Aorta (tissue), 5 donors: Measurements from ENCODE around the gene STON1. TPM values are rescaled to one million over a fixed set of nuclear protein-coding genes. Genes with fewer than 3 reads are reported as not detected.
"Not testable (repeated sequence)": the region's sequence is repeated elsewhere in the genome, so short reads cannot be mapped to it uniquely, and the experiment has no call there.

Experiments used
- ATAC-seq: fragments of 200-7000 bp; cut with Tn5 transposase; one replicate; pipeline ENCODE4 v1.9.1; 2022; ENCODE audit warnings: moderate library complexity; ENCODE audit not compliant: low FRiP score
- DNase-seq, 2 donors: peaks; one replicate each; pipeline ENCODE4 v3.0.0-alpha.2; 2020
- H3K27ac ChIP-seq, 2 donors: one replicate each; pipeline ENCODE4 v1.5.1; 2013; ENCODE audit warnings: low read length in 2 of 2, mild to moderate bottlenecking in 2 of 2, moderate library complexity in 2 of 2, control low read depth in 1 of 2, inconsistent platforms in 1 of 2, low read depth in 1 of 2
- H3K27me3 ChIP-seq, 2 donors: one replicate each; pipeline ENCODE4 v1.6.1; 2013; ENCODE audit warnings: control low read depth in 1 of 2, low read length in 1 of 2, mild to moderate bottlenecking in 1 of 2, moderate library complexity in 1 of 2; ENCODE audit not compliant: insufficient read depth in 2 of 2, control insufficient read depth in 1 of 2
- H3K36me3 ChIP-seq, 2 donors: one replicate each; pipeline ENCODE4 v1.6.1; 2013; ENCODE audit warnings: control low read depth in 1 of 2, low read length in 1 of 2, mild to moderate bottlenecking in 1 of 2; ENCODE audit not compliant: insufficient read depth in 2 of 2, control insufficient read depth in 1 of 2
- H3K4me1 ChIP-seq, 2 donors: one replicate each; pipeline ENCODE4 v1.6.1; 2013; ENCODE audit warnings: low read length in 2 of 2, control low read depth in 1 of 2, mild to moderate bottlenecking in 1 of 2, moderate library complexity in 1 of 2; ENCODE audit not compliant: insufficient read depth in 2 of 2, control insufficient read depth in 1 of 2
- H3K4me3 ChIP-seq, 2 donors: one replicate each; pipeline ENCODE4 v1.5.1; 2013; ENCODE audit warnings: low read length in 2 of 2, control low read depth in 1 of 2, mild to moderate bottlenecking in 1 of 2
- H3K9me3 ChIP-seq: one replicate; pipeline ENCODE4 v1.6.1; 2013; ENCODE audit warnings: mild to moderate bottlenecking, low read length; ENCODE audit not compliant: control insufficient read depth
- whole genome bisulfite sequencing, 2 donors: extraction: QIAGEN DNeasy Blood & Tissue Kit; methylation state at CpG; one replicate each; pipeline ENCODE4 v1.1.7; 2013; 5-methylcytosine and 5-hydroxymethylcytosine counted together
- intact Hi-C, 2 donors: fragments of 100-400 bp; cut with DNase I; formaldehyde crosslinking; loops; one replicate each; pipeline versions ENCODE4 v1.14.2 to v1.15.0; 2022
- polyA plus RNA-seq, 2 donors: library from polyadenylated mRNA; stranded (reverse); fragments of 200-250 nt; gene quantifications; one replicate each; pipeline ENCODE4 v1.2.3, GENCODE V29; 2013
- total RNA-seq, 2 donors: library from RNA; stranded (reverse); fragmentation: NEBNext Ultra II Directional; extraction: Animal tissue kit (Norgen Biotek cat#: 25700); gene quantifications; one replicate each; pipeline ENCODE4 v1.2.1, GENCODE V29; 2021
- donor health status: healthy with polysubstance abuse.
- donor health status: Bipolar disorder and iron deficiency.
- donor health status: DM: no; HTN: no; CAD: no.
- donor health status: DM: no; HTN: no; CAD: no.
- donor health status: DM: yes; HTN: yes; CAD: no.

The STON1 gene
- total and polyA plus RNA-seq, 4 donors = 12.8 to 28.6 (median 24.9) TPM

- peaks cover 0 to 9% of the 10 kb centered on the region in 2 donors for H3K36me3 ChIP-seq
Measured at GRCh38 chr2:48519593-48519992, 10.4 kb upstream of the STON1 start.

GRCh38 chr2:48524756-48525155 lies 5.2 kb upstream of the STON1 start:
- H3K4me3 ChIP-seq, H3K27ac ChIP-seq, ATAC-seq, H3K4me1 ChIP-seq, H3K27me3 ChIP-seq, H3K9me3 ChIP-seq, DNase-seq, H3K36me3 ChIP-seq: not testable (repeated sequence)
- 80 to 88% methylated on average over 3 of the region's 3 CpGs for WGBS, 2 donors
- intact Hi-C loops = loop anchor here in 1 of 2 donors (5.0 kb wide), 1 partner anchor 42 kb away; no protein-coding TSS in a partner anchor

More at GRCh38 chr2:48519593-48519992, 10.4 kb upstream of the STON1 start:
- no peak for DNase-seq
- 73 to 81% methylated on average over 11 of the region's 11 CpGs for WGBS, 2 donors
- H3K4me3 ChIP-seq = no peak overlapping the region
- no peaks in the 10 kb centered on the region for H3K27me3 ChIP-seq
- H3K27ac ChIP-seq = no peak overlapping the region
- intact Hi-C loops = no loop called here
- no peaks in the 10 kb centered on the region for H3K9me3 ChIP-seq
- H3K4me1 ChIP-seq = no peaks in the 10 kb centered on the region
- ATAC-seq = no peak

DNA sequence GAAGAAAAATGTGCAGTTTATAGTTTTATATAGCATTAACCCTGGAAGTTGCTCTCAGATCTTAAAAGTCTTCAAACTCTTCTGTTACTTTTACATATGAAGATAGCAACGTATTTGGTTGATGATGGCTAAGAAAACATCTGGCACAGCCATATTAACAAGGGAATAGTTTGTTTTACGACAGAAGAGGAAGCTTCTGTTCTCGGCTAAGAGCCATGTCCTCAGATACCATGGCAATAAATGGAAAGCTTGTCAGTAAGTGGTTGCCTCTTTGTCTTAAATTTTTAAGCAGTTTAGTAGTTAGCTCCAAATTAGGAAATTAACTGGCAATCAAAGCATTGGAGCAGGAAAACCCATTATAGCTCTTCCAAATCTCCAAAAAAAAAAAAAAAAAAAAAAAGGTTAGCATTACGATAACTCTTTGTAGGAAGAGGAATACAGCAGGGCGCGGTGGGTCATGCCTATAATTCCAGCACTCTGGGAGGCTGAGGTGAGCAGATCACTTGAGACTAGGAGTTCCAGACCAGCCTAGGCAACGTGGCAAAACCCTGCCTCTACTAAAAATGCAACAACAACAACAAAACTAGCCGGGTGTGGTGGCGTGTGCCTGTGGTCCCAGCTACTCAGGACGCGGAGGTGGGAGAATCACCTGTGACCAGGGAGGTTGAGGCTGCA lies 4.5 kb upstream of the STON1 start:
- DNase-seq = no peak
- H3K4me3 ChIP-seq = no peak overlapping the region
- intact Hi-C loops = loop anchor here in 1 of 2 donors (5.0 kb wide), 1 partner anchor 43 kb away; no protein-coding TSS in a partner anchor
- no peaks in the 10 kb centered on the region for H3K9me3 ChIP-seq
- H3K27me3 ChIP-seq = no peaks in the 10 kb centered on the region
- WGBS, 2 donors = 64% methylated on average over 11 of the region's 11 CpGs
- peak overlapping the region in 1 of 2 donors; percentile 16 for H3K27ac ChIP-seq
- H3K4me1 ChIP-seq = no peaks in the 10 kb centered on the region
- peak; percentile 27 for ATAC-seq
- H3K36me3 ChIP-seq = no peaks in the 10 kb centered on the region

DNA sequence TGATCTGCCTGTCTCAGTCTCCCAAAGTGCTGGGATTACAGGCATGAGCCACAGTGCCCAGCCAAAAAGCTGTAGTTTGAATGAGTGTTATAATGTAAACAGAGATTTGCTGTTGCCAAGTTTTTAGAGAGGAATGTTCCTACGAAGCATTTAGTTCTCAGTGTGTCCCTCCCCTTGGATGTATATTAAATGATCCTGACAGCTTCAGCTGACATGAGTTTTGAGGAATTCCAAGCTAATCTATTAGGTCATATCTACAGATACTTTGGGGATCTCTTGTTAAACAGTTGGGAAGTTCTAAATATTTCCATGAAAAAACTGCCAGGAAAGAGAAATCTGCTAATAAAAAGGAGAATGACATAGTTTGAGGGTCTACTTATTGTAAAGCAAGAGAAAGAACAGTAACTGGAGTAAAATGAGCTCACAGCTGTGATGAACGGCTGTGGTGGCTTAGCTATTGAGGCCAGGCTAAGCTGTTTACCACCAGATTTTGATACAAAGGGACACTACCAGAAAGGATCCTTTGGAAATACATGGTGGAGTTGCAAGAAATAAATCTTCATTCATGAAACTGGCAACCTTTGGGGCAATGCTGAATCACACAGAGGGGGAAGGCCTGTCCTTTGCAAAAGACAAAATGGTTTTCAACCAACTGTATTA lies 2.6 kb upstream of the STON1 start:
- H3K4me1 ChIP-seq = peaks cover 0 to 3% of the 10 kb centered on the region in 2 donors
- H3K9me3 ChIP-seq = no peaks in the 10 kb centered on the region
- H3K36me3 ChIP-seq = no peaks in the 10 kb centered on the region
- WGBS, 2 donors = 37 to 45% methylated on average over 2 of the region's 2 CpGs
- H3K4me3 ChIP-seq = no peak overlapping the region
- intact Hi-C loops = loop anchor here in 1 of 2 donors (5.0 kb wide), 1 partner anchor 45 kb away; no protein-coding TSS in a partner anchor
- no peak overlapping the region for H3K27ac ChIP-seq
- no peak for DNase-seq
- H3K27me3 ChIP-seq = no peaks in the 10 kb centered on the region
- ATAC-seq = no peak

DNA sequence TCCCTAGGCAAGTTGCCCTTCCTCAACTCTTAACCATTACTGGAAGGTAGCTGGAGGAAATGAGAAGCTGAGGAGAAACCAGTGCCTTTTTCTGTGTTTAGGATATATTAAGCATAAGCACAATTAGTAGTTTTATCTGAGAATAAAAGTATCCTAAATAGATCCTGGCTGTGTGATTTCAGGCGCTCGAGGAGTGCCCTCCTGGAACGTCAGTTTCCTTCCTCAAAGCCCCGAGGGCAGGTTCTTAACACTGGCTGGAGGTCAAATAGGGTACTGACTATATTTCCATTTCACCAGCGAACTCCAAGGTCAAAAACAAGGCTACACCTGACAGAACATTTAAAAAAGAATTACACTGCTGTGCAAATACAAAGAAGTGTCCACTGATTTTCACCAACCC lies 1.5 kb upstream of the STON1 start:
- H3K9me3 ChIP-seq = no peaks in the 10 kb centered on the region
- no peak for DNase-seq
- intact Hi-C loops = loop anchor here in 1 of 2 donors (5.0 kb wide), 1 partner anchor 46 kb away; no protein-coding TSS in a partner anchor
- H3K27me3 ChIP-seq = no peaks in the 10 kb centered on the region
- H3K4me3 ChIP-seq = no peak overlapping the region
- H3K36me3 ChIP-seq = no peaks in the 10 kb centered on the region
- WGBS, 2 donors = 91 to 94% methylated on average over 5 of the region's 5 CpGs
- no peak for ATAC-seq
- no peak overlapping the region for H3K27ac ChIP-seq
- H3K4me1 ChIP-seq = peaks cover 0 to 3% of the 10 kb centered on the region in 2 donors

DNA sequence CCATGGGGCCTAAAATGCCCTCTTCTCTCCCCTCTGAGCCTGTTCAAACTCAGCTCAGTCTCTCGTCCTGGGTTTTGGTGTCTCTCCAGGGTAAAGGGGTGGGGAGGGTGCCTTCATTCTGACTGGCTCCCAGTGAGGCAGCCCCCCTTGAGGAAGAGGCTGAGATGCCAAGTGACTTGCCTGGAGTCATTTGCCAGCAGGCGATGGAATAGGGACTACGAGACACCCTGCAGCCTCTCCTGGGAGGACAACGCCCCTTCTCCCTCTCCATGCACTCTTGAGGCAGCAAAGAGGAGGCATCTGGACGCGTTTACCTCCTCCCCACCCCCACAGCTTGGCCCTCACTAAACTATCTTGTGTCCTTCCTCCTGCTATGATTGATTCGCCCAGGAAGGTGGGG lies 760 bp upstream of the STON1 start:
- intact Hi-C loops = loop anchor here in 1 of 2 donors (5.0 kb wide), 1 partner anchor 47 kb away; no protein-coding TSS in a partner anchor
- peak overlapping the region in 1 of 2 donors; percentile 70 for H3K4me3 ChIP-seq
- no peaks in the 10 kb centered on the region for H3K9me3 ChIP-seq
- WGBS, 2 donors = 15% methylated on average over 7 of the region's 7 CpGs
- peaks cover 0 to 3% of the 10 kb centered on the region in 2 donors for H3K4me1 ChIP-seq
- H3K27ac ChIP-seq = no peak overlapping the region
- no peak for ATAC-seq
- no peaks in the 10 kb centered on the region for H3K36me3 ChIP-seq
- DNase-seq = no peak
- H3K27me3 ChIP-seq = no peaks in the 10 kb centered on the region

DNA sequence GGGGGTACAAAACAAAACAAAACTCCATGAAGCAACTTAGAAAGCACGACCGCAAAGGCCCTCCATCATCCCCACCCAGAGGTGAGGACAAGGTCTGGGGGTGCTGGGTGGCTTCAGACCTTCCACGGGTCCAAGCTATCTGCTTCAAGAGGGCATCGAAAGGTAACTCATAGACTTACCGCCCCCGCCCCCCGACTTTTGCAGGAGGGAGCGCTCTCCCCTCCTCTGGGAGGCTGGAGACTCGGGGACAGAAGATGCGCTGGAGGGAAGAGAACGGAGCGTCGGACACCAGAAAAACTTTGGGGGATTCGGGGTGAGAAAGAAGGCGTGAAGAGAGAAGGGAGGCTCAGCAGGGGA lies 300 bp upstream of the STON1 start:
- ATAC-seq (peak; percentile 9), DNase-seq (no peak)
- Histone ChIP-seq H3K36me3 (no peaks in the 10 kb centered on the region), H3K27me3 (no peaks in the 10 kb centered on the region), H3K9me3 (no peaks in the 10 kb centered on the region), H3K4me1 (peaks cover 0 to 3% of the 10 kb centered on the region in 2 donors), H3K27ac (peak overlapping the region in 1 of 2 donors; percentile 65), H3K4me3 (peak overlapping the region; percentile 70 to 97)
- intact Hi-C loops = loop anchor here in 1 of 2 donors (5.0 kb wide), 1 partner anchor 47 kb away; no protein-coding TSS in a partner anchor
- WGBS, 2 donors = 1 to 2% methylated on average over 9 to 15 of the region's 15 CpGs

DNA sequence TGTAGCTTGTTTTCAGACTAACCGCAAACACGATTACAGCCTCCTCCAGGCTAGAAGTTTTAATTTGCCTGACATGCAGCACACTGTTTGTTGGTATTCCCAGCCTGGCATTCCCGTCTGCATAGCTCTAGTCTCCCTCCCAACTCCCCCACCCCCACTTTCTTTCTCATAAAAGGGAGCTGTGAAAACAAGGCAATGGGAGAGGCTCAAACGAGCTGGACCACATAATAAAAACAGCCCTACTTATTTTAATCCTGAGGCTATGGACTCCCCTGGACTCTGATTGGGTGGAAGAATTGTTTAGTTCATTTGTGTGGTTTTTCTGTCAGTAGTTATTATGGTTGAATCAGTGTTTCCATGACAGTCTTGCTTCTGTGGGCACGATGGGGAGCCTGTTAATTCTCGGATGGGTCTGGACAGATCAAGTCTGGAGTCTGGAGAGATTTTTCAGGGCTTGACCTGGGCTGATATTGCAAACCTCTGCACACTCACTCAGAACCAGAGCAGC lies 1.2 kb downstream of the STON1 start:
- Histone ChIP-seq H3K4me1 (peaks cover 0 to 3% of the 10 kb centered on the region in 2 donors), H3K9me3 (no peaks in the 10 kb centered on the region), H3K27ac (no peak overlapping the region), H3K4me3 (peak overlapping the region; percentile 70 to 97), H3K27me3 (no peaks in the 10 kb centered on the region), H3K36me3 (no peaks in the 10 kb centered on the region)
- 2% methylated on average over 6 of the region's 6 CpGs for WGBS, 2 donors
- ATAC-seq (peak; percentile 54), DNase-seq (no peak)
- intact Hi-C loops = no loop called here
